ENCODE results near the gene APOO. TPM values are rescaled to one million over a fixed set of nuclear protein-coding genes. Genes with fewer than 3 reads are reported as not detected.

APOO gene
- total and polyA plus RNA-seq, 2 of the 4 experiments (the other 2 are of a cell fraction) = 9.0 to 14.2 TPM

GRCh38 chrX:23790155-23790497 is 117.6 kb downstream of the APOO start:
- Histone ChIP-seq H3K18ac (ENCODE audit: low read depth, low read length) (no peak overlapping the region), H3K56ac (ENCODE audit: extremely low read depth, insufficient read depth, low read length) (no peak overlapping the region), H3K14ac (replicated peaks; ENCODE audit: low read depth, low read length) (no peak overlapping the region), H3K9me3 (ENCODE audit: control insufficient read depth, insufficient read depth, low read length) (no peaks in the 10 kb centered on the region), H3K9me1 (ENCODE audit: insufficient read depth, low read length) (no peaks in the 10 kb centered on the region), H2BK15ac (ENCODE audit: low read depth, low read length) (no peak overlapping the region), H3K9ac (ENCODE audit: low read depth, low read length) (no peak overlapping the region), H3K23ac (ENCODE audit: low read depth, low read length) (no peak overlapping the region), H4K5ac (ENCODE audit: low read depth, low read length) (no peak overlapping the region), H3K79me1 (ENCODE audit: low read depth in 1 of 2, low read length in 2 of 2) (peaks cover 0 to 1% of the 10 kb centered on the region in 2 experiments; a peak in 1 of 4 replicates), H2BK20ac (ENCODE audit: low read depth, low read length) (no peak overlapping the region), H4K91ac (ENCODE audit: insufficient read depth, low read depth, low read length) (no peak overlapping the region), H2BK120ac (ENCODE audit: low read depth, low read length) (no peak overlapping the region), H3K4me3 (ENCODE audit: insufficient read depth, low read depth, low read length) (no peak overlapping the region), H2BK5ac (ENCODE audit: low read depth, low read length, poor library complexity, severe bottlenecking) (no peak overlapping the region), H2AK9ac (replicated peaks; ENCODE audit: low read depth, low read length, poor library complexity) (no peak overlapping the region), H2AFZ (replicated peaks; ENCODE audit: low read length, poor library complexity) (no peak overlapping the region), H3K27me3 (ENCODE audit: control insufficient read depth, insufficient read depth, low read length) (no peaks in the 10 kb centered on the region), H3K27ac (ENCODE audit: insufficient read depth, low read length) (no peak overlapping the region), H4K8ac (ENCODE audit: low read depth in 2 of 2, low read length in 2 of 2) (no peak overlapping the region), H2AK5ac (ENCODE audit: low read depth, low read length) (no peak overlapping the region), H3K4ac (ENCODE audit: low read depth, low read length) (no peak overlapping the region), H3K4me1 (ENCODE audit: control insufficient read depth, insufficient read depth, low read length) (no peaks in the 10 kb centered on the region), H3K36me3 (ENCODE audit: control insufficient read depth, insufficient read depth, low read length) (peaks cover 2% of the 10 kb centered on the region; the same call in 1 of the 2 replicates), H3K4me2 (ENCODE audit: low read depth, low read length) (no peak overlapping the region), H4K20me1 (ENCODE audit: insufficient read depth, low read length) (no peaks in the 10 kb centered on the region)
- ChIA-PET CTCF (no interaction called here), POLR2A (ENCODE audit: unreplicated experiment) (no interaction called here)
- in situ Hi-C loops (cut with MboI; ENCODE audit: low sequenced_read_pairs) (no loop called here), dilution Hi-C loops (cut with HindIII; ENCODE audit: low sequenced_read_pairs, unreplicated experiment) (no loop called here), intact Hi-C loops (cut with micrococcal nuclease) (no loop called here)
- DNase-seq (no peak), ATAC-seq (ENCODE audit: low read depth) (no peak)
- TF ChIP-seq NFE2L2 (IDR thresholded peaks at IDR 0.05; ENCODE audit: low read depth, low read length) = no peak
- no peak for TF ChIP-seq POLR2A (IDR thresholded peaks at IDR 0.05; ENCODE audit: low read depth, low read length)
- no peak for TF ChIP-seq MXI1 (IDR thresholded peaks at IDR 0.05; ENCODE audit: borderline replicate concordance, low read depth, low read length)
- TF ChIP-seq MAZ (IDR thresholded peaks at IDR 0.05; ENCODE audit: borderline replicate concordance, low read depth, low read length) = no peak
- TF ChIP-seq CTCF (conservative IDR thresholded peaks at IDR 0.05; ENCODE audit: low read depth, low read length) = no peak
- TF ChIP-seq RAD21 (IDR thresholded peaks at IDR 0.05; ENCODE audit: low read length) = no peak
- no peak for TF ChIP-seq RFX5 (IDR thresholded peaks at IDR 0.05; ENCODE audit: low read depth, low read length)
- TF ChIP-seq CHD1 (IDR thresholded peaks at IDR 0.05; ENCODE audit: low read depth, low read length) = no peak
- no peak for TF ChIP-seq RCOR1 (IDR thresholded peaks at IDR 0.05; ENCODE audit: insufficient replicate concordance, low read length)
- no peak for TF ChIP-seq BHLHE40 (IDR thresholded peaks at IDR 0.05; ENCODE audit: low read depth, low read length)
- TF ChIP-seq MAFK (IDR thresholded peaks at IDR 0.05; ENCODE audit: low read depth, low read length) = no peak
- no peak for TF ChIP-seq ELK1 (IDR thresholded peaks at IDR 0.05; ENCODE audit: borderline replicate concordance, low read depth, low read length)
- no peak for TF ChIP-seq USF2 (IDR thresholded peaks at IDR 0.05; ENCODE audit: low read depth, low read length)
- TF ChIP-seq SMC3 (IDR thresholded peaks at IDR 0.05; ENCODE audit: low read depth, low read length) = no peak
- no peak for TF ChIP-seq FOS (IDR thresholded peaks at IDR 0.05; ENCODE audit: low read depth, low read length)
- no peak for TF ChIP-seq CEBPB (IDR thresholded peaks at IDR 0.05; ENCODE audit: low read depth, low read length)
- BruUV-seq (replicated peaks) = no TSS peak
- WGBS, 2 experiments (ENCODE audit: extremely low coverage in 2 of 2, insufficient read length in 1 of 2) = no CpG with 5 or more reads among the region's 11 CpGs
